Testis (tissue), 2 donors: ENCODE data around the gene CDH12.
"Not testable (repeated sequence)": the region's sequence is repeated elsewhere in the genome, so short reads cannot be mapped to it uniquely, and the experiment has no call there.

Source experiments
- POLR2A ChIP-seq: fragments of 450-650 bp; IDR thresholded peaks from one replicate; pipeline ENCODE4 v1.6.1; 2017; ENCODE audit warnings: antibody characterized with exemption, mild to moderate bottlenecking, moderate library complexity
- TF ChIP-seq, protein P1 (sequence below), 3 experiments: fragments of 450-650 bp in 2 of 3; fragments of 200-600 bp in 1 of 3; sonication (generic) in 1 of 3; IDR thresholded peaks; one replicate each; pipeline ENCODE4 v1.5.1; 2016 to 2019; ENCODE audit warnings: antibody characterized with exemption in 3 of 3, mild to moderate bottlenecking in 2 of 3, moderate library complexity in 1 of 3

DNA sequence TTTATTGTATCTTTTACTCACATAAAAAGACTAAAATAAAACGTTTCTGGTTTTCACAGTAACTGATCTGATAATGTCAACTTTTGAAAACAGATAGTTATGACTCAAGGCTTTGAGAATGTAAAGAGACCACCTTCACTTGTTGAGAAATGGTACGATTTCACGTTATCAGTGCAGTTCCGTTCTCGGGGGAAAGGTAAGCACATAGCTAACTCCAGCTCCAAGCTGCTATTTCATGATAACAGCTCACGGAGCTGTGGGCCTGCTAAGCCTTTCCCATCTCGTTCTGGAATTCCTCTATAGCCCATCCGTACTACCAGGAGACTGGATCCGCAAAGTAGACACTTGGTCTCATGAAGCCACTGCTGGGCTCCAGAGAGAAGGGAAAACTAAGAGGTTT lies 701.3 kb downstream of the CDH12 start:
- TF ChIP-seq, protein P1, sequence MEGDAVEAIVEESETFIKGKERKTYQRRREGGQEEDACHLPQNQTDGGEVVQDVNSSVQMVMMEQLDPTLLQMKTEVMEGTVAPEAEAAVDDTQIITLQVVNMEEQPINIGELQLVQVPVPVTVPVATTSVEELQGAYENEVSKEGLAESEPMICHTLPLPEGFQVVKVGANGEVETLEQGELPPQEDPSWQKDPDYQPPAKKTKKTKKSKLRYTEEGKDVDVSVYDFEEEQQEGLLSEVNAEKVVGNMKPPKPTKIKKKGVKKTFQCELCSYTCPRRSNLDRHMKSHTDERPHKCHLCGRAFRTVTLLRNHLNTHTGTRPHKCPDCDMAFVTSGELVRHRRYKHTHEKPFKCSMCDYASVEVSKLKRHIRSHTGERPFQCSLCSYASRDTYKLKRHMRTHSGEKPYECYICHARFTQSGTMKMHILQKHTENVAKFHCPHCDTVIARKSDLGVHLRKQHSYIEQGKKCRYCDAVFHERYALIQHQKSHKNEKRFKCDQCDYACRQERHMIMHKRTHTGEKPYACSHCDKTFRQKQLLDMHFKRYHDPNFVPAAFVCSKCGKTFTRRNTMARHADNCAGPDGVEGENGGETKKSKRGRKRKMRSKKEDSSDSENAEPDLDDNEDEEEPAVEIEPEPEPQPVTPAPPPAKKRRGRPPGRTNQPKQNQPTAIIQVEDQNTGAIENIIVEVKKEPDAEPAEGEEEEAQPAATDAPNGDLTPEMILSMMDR (IDR thresholded peaks at IDR 0.05), result not testable (repeated sequence)
- TF ChIP-seq POLR2A, result not testable (repeated sequence)
